HG03354 (cell line): ENCODE measurements around the gene ADRA2B.

ENCODE experiments used
- ATAC-seq: cut with Tn5 transposase; IDR thresholded peaks from one replicate; pipeline ENCODE4 v1.9.1; 2021; ENCODE audit warnings: mild to moderate bottlenecking; ENCODE audit not compliant: unreplicated experiment, poor library complexity, severe bottlenecking

ADRA2B gene

DNA sequence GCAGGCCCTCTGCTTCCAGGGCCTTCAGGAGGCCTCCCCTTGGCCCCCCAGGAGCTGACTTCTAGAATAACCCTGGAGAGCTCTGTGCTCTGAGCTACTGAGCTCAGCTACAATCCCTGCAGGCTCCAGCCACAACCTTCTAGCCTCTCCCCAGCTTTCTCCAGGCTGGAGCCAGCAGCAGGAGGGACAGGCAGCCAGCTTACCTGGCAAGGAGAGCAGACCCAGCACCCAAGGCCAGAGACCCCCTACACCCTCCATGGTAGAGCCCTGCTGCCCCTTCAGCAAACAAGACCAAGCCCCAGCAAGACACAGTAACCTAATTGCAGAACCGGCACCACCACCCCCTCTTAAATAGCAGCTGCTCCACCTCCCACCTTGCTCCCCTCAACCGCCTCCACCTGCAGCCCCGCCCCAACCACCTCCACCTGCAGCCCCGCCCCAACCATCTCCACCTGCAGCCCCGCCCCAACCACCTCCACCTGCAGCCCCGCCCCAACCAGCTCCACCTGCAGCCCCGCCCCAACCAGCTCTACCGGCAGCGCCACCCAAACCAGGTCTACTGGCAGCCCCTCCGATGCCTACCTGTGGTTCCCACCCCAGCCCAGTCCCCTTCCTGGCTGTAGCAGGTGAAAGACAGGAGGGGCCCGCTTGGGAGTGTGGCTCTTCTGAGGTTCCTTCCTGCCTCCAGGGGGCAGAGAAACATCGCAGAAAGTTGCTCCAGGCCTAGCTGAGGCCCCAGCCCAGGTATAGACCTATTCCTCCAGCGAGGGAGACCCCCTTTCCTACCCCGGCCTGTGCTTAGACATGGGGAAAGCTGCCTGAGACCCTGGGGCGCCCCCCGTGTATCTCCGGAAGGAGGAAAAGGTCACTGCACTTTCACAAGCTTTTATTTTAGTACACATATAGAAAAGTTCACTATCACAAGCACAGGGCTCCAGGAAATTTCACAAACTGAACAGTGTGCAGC, 22.1 kb upstream of the ADRA2B start, which contains the start of gene ASTL:
Gene ASTL, minus strand, starts transcription at position 324 of the 967 bp plus-strand sequence. Its CDS starts 66 bp downstream, at position 258.
- no peak for ATAC-seq

DNA sequence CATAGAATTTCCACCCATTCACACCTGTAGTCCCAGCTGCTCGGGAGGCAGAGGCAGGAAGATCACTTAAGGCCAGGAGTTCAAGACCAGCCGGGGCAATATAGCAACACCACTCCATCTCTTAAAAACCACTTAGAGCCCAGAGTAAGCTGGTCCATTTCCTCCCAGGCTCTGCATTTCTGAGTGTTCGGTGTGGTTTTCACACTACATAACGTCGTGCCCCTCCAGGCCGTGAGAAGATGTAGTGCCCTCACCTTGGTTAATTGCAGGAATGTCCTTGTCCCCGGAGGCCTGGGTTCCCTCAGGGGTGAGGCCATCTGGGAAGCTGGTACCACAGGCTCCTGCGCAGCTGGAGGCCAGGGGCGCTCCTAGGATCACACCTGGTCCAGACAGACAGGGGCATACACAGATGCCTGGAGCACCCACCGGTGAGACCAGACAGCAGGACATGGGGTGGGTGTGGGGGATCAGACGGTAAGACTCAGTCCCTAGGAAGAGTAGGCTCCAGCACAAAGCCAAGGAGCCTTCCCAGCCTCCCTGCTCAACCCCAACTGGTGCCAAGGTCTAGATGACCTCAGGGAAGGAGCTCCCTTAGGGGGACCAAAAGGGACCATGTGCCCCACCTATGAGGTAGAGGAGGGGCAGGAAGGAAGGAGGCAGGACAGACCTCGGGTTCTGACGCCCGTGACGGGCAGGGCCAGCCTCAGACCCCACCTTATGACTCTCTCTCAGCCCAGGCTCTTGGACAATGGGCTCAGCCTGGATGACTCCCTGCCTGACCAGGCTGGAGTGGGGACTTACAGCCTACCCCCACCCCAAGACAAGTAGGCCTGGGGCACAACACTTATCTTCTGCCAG, 21.2 kb upstream of the ADRA2B start:
- ATAC-seq: no peak

DNA sequence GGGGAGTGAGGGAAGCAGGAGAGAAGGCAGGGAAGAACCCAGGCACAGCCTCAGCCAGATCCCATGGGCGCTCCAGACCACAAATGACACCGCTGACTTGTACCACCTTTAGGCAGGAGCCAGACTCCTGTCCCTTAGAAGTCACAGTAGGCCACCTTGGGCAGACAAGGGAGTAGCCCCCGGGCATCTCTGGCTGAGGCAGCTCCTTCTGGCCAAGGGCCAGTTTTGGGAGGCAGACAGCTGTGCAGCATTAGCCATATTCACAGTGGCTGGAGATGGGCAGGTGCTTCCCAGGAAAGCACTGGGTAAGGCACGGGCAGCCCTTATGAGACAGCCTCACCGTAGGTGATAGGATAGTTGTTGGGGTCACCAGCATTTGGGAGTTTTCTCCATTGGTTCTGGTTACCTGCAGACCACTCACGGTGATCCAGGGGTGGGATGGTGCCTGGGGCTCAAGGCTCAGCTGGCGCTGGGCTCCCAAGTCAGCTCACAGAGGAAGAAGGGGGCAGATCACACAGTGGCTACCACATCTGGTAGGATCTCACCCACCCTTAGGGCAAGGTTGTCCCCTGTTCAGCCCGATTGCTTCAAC, 19.9 kb upstream of the ADRA2B start:
- no peak for ATAC-seq

DNA sequence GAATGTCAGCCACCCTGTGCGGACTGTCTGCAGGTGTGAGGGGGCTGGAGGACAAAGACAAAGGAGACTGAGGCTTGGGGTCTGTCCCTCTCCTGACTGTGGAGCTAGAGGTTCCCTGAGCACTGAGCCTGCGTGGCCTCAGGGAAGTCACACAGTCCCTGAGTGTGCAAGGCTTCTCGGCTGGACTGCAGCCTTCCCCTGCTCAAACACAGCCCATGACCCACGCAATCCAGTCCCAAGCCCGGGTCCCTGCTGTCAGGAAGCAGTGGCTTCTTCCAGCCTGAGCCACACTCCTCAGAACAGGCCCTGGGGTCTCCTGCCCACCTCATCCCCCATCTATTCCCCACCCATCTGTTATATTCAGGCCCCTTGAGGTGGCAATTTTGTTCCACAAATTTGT, 19.2 kb upstream of the ADRA2B start:
- no peak for ATAC-seq

DNA sequence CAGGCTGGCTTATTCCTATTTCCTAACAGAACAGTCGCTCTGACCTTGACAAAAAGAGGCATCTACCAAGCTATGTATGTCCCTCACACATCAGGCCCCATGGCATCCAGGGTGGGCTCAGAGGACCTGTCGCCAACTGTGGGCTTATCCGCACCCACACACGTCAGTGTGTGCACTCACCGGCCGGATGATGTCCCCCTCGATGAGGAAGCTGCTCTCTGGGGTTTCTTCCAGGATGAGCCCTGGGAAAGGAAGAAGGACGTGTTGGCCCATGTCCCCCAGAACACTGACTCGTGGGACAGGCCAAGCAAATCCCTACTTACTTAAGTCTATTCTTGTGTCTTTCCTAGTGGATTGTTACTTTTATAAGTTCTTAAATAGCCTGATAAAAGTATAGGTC, 18.8 kb upstream of the ADRA2B start:
- ATAC-seq: no peak

DNA sequence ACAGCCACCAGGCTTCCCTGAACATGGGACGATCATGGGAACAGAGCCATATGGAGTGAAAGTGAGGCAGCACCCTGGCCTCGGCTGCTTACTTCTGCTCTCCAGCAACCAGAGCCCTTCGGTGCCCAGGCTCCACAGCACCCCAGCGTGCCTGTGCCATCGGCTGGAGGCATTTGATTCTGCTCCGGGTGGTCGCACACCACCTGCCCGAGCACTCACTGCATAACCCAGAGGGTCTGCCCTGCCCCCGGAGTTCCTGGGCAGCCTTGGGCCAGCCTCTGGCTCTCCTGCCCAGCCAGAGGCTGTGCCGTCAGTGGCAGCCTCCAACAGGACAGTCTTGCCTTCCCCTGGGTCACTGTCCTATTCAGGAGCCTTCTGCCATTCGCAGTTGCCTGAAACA, 18.1 kb upstream of the ADRA2B start:
- no peak for ATAC-seq

DNA sequence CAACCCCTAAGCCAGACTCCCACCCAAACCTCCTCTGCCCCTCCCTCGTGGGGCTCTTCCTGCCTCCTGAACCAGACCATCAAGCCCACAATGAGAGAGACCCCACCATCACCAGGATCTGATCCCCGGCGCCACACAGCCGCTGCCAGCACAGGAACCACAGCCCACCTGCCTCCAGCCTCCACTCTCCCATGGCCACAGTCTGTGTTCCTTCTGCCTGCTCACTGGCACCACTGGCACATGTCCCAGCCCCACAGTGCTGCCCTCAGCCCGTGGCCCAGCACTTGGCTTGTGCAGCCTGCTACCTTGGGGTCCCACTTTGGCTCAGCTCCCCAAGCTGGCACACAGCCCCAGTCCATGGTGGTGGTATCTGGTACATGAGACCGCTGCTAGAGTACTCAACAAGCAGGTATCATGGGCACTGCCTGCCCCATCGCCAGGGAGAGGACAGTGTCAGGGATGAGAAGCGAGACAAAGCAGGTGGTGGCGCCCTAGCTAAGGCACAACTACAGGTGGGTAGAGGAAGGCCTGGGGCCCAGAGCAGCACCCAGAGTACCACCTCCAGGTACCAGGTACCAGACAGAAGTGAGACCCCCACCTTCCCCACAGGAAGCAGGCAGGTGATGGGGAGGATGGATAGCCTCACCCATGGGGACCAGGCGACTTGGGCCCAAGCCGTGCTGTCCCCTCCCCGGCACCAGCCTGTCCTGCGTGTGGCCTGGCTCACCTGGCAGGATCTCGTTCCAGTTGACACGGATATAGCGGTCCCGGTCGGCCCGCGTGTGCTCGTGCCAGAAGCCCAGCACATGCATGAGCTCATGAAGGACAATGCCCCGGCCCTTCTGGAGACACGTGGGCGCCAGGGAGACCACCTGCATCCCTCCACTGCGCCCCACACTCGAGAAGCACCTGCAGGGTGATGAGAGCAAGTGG, 15.7 kb upstream of the ADRA2B start:
- ATAC-seq: no peak

DNA sequence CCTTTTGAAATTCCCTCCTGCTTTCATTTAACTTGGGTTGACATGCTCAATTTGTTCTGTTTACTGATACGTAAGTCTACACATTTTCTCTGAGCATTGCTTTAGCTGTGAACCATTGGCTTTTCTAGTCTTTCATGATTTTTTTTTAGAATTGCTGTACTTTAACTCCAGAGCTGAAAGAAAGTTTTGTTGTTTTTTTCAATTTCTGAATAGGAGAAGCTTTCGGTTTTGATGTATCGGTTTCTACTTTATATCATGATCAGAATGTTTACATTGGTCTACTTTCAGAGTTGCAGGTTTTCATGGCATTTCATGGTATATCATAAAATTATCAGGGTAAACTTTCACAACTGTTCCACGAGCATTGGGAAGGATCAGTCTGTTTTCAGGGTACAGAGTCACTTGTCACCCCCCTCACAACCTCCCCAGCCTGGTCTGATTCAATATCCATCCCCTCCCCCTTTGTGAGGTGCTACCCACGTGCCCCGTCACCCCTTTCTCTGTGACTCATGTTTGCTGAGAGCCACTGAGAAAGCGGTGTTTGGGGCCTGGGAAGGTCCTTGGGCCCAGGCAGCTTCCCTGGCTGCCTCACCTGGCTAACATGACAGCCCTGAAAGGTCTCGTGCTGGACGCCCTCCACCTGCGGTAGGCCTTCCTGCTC, 14.9 kb upstream of the ADRA2B start:
- ATAC-seq: no peak

DNA sequence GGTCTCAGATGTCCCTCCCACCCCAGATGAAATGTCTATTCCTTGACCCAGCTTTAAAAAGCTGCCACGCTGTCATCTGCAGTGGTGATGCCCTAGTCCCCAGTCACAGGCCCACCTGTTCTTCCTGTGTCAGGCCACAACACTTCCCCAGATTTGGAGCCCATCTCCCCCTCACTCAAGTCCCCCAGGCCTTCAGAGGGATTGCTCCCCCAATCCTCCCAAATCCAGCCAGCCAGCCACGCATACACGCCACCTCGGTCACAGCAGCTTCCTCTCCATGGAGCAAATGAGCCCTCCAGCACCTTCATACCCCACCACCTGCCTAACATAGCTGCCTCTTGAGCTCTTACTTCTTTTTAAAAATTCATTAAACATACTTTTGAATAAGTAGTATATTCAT, 14.1 kb upstream of the ADRA2B start:
- ATAC-seq: no peak

DNA sequence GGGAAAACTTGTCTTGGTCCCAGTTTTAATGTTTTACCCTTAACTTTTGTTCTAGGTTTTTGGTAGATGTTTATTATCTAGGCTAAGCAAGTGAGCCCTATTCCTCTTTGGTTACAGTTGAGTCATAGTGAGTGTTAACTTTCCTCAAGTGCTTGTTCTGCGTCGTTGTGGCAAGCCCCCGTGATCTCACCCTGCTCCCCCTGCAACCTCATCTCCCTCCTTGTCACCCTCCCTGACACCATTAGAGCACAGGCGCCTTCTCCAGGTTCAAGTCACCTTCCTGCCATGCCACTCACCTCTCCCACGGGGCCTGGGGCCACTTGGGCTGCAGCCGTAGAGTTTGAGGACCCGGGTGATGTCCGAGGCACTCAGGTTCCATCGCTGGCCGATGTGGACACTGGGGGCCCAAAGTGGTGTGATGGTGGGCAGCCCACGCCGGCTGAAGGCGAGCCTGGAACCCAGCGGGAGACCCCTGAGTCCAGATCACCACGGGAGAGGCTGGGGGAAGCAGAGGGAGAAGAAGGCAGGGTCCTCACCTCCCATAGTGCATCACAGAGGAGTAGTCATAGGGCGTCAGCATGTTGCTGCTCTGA, 13.3 kb upstream of the ADRA2B start:
- no peak for ATAC-seq

DNA sequence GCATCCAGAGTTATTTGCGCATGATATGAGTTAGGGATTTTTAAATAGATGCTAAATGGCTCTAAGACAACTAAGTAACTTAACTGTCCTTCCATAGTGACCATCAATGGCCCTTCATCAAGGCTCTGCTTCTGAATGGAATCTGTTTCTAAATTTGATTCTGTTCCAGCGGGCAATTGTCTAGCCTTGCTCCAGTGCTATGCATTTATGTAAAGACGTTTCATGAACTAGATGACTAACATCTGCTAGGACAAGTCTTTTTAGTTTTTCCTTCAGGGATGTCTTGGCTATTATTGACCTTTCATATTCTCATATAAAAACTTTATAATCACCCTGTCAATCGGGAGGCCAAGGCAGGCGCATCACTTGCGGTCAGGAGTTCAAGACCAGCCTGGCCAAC, 12.1 kb upstream of the ADRA2B start:
- no peak for ATAC-seq

DNA sequence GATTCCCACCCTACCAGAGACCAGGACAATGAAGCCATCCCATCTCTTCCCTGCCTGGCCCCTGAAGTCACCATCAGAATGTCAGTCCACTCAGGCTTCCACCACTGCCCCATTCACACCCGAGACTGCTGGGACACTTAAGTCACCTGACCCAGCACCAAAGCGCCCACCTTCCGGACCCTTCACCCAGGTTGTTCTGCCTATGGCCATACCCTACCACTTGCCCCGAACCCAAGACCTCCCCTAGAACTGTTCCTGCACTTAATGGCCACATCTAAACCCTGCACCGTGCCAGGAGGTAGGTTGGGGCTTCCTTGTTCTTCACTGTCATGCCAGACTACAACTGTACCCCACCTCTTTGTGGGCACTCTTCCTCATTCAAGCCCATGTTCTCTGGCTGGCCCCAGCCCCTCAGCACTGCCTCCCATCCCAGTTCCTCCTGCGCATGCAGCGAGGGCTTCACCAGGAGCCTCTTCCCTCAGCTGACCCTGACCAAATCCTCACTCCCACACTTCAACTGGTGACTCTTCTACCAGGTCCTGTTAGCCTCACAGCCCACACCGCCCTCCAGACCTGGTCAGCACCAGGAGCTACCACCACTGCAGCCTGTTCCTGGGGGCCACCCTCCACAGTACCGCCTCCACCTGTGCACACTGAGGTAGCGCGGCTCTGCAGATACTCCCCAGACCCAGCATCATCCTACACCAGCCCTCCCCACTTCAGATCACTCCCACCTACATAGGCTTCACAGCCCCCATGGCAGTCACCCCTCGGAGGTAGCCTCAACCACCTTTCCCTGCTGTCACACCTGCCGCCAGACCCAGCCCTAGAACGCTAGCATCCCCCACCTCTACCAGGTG, 8.3 kb upstream of the ADRA2B start:
- ATAC-seq: no peak

DNA sequence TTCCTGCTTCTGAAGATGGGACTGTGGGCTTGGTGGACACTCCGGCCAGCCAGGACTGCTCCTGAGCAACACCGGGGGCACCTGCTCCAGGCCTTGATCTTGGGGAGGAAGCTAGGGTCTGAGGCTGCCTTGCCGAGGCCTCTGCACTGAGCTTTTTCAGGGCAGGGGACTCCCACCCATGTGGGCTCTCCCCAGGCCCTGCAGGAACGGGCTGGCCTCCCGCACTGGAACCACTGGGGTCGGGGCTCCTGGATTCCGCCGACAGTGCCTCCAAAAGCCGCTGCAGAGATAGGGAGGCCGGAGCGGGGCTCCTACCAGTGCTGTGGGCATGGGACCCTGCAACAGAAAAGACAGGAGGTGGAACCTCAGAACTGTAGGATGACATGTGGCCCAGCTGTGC, 7.6 kb upstream of the ADRA2B start:
- no peak for ATAC-seq

DNA sequence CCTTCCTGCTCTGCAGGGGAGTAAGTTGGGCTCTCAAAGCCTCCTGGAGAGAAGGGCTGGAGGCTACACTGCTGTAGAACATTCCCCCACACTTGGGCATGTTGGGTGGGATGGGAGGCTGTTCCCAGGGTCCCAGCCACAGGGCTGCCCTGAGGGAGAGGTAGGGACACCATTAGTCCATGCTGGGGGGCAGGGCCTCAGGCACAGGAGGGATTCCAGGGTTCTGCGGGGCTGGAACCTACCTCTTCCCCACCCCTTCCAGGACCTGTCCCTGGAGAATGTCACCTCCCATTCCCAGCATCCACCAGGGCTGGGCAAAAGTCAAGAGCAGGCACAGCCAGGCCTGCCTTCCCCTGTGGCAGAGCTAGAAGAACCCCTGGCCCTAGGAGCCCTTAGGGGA, 6.9 kb upstream of the ADRA2B start:
- ATAC-seq: no peak

DNA sequence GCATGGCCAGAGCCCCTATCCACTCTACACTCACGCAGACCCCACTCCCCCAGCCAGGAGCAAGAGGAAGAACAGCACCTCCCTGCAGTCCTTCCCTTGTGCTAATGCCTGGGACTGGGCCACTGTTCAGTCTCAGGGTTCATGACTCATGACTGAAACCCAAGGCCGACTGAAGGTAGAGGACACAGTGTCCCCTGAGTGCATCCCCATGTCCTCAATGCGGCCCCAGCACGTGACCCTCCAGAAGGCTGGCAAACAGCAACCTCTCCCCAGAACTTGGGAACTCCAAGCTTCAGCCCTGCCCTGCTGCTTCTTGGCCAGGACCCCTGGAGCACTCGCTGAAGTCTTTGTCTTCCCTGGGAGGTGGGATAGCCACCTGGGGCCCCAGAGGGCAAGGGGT, 6.0 kb upstream of the ADRA2B start:
- ATAC-seq: no peak

DNA sequence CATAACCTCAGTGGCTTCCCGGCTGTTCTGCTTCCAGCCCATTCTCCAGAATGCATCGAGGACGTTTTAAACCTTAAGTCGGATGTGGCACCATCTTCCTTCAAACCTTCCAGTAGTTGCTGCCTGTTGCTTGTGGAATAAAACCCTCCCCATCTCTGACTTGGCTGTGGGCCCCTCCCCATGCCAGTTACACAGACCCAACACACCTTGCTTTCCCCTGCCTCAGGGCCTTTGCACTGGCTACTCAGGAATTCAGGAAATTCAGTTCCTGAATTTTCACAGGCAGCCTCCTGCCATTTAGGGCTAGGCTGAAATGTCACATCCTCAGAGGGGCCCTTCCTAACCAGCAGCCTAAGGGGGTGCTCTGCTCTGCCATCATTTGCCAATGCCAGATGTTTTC, 5.0 kb upstream of the ADRA2B start:
- no peak for ATAC-seq

DNA sequence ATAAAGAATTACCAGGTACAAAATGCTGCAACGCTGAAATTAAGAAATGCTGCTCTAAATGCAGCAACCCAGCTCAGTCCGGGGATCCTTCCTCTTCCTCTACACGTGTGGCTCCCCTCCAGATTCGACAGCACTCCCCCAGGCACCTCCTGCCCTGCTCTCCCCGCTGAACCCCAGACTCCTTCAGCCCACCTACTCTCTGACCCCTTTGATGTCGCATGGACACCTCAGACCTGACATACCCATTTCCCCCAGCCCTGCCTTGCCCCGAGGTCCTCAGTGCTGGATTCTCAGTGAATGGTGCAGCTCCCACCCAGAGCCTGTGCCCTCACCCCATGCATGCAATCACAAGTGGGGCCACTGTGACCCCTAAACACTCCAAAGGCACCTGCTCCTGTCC, 4.6 kb upstream of the ADRA2B start:
- ATAC-seq: no peak
